Gastroesophageal sphincter (tissue), 3 donors: ENCODE measurements around the gene FBXO11.

ENCODE experiments used
- EP300 ChIP-seq: sonication (generic); formaldehyde crosslinking; IDR thresholded peaks from one replicate; pipeline ENCODE4 v1.6.1; 2017; ENCODE audit warnings: antibody characterized with exemption, mild to moderate bottlenecking
- POLR2A ChIP-seq, 2 donors: fragments of 450-650 bp; IDR thresholded peaks; one replicate each; pipeline ENCODE4 v1.6.1; 2017; ENCODE audit warnings: antibody characterized with exemption in 2 of 2, mild to moderate bottlenecking in 2 of 2, moderate library complexity in 1 of 2
- POLR2AphosphoS5 ChIP-seq: sonication (generic); formaldehyde crosslinking; IDR thresholded peaks from one replicate; pipeline ENCODE4 v1.6.1; 2017; ENCODE audit warnings: antibody characterized with exemption
- TF ChIP-seq, protein P1 (sequence below), 4 experiments: fragments of 200-600 bp in 2 of 4; fragments of 450-650 bp in 2 of 4; sonication (generic) in 1 of 4; IDR thresholded peaks; one replicate each; pipeline ENCODE4 v1.5.1; 2017 to 2019; ENCODE audit warnings: antibody characterized with exemption in 4 of 4, mild to moderate bottlenecking in 2 of 4, moderate library complexity in 2 of 4

DNA sequence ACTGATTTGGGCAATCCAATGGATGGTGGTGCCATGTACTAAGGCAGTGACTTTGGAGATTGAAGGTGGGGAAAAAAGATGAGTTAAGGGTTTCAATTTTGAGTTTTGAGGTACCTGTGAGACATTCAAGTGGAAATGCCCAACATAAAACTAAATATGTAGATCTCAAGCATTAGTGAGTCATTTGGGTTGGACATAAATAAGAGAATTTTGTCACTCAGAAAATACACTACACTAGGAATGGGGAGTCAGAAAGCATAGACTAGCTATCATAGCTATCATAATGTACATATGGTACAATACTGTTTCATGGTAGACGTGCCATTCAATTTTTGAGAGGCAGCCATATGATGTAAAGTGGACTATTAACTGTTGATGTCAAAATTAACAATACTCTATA is 56.1 kb downstream of the FBXO11 start:
- no peak for TF ChIP-seq EP300
- TF ChIP-seq, protein P1, sequence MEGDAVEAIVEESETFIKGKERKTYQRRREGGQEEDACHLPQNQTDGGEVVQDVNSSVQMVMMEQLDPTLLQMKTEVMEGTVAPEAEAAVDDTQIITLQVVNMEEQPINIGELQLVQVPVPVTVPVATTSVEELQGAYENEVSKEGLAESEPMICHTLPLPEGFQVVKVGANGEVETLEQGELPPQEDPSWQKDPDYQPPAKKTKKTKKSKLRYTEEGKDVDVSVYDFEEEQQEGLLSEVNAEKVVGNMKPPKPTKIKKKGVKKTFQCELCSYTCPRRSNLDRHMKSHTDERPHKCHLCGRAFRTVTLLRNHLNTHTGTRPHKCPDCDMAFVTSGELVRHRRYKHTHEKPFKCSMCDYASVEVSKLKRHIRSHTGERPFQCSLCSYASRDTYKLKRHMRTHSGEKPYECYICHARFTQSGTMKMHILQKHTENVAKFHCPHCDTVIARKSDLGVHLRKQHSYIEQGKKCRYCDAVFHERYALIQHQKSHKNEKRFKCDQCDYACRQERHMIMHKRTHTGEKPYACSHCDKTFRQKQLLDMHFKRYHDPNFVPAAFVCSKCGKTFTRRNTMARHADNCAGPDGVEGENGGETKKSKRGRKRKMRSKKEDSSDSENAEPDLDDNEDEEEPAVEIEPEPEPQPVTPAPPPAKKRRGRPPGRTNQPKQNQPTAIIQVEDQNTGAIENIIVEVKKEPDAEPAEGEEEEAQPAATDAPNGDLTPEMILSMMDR (IDR thresholded peaks at IDR 0.05), result no peak
- no peak for TF ChIP-seq POLR2A (IDR thresholded peaks at IDR 0.05)
- TF ChIP-seq POLR2AphosphoS5, result no peak
